Activated CD4-positive, alpha-beta T cell treated with anti-CD3 and anti-CD28 coated beads for 24 hours (primary cell): ENCODE data around the gene KIRREL3.

Experiments used
- DNase-seq, 2 donors: peaks; one replicate each; pipeline ENCODE4 v3.0.0-alpha.2; 2020; ENCODE audit warnings: low read depth in 2 of 2

Gene KIRREL3

DNA sequence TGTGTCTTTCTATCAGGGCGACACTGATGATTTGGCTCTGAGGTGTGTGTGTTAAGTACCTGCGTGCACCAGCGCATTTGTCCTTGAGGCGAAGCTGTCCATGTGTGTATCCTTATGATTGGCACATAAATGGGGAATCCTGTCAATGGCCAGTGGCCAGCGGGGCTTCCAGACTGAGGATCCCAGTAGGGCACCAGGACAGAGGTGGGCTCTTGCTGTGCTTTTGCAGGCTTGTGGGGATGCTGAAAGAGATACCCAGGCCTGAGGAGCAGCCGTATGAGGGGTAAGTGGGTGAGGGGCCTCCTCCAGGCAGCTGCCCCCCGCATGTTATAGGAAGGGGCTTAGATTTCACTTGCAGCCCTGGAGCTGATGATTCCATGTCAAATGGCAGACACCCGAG is 488.3 kb downstream of the KIRREL3 start:
- DNase-seq = no peak

DNA sequence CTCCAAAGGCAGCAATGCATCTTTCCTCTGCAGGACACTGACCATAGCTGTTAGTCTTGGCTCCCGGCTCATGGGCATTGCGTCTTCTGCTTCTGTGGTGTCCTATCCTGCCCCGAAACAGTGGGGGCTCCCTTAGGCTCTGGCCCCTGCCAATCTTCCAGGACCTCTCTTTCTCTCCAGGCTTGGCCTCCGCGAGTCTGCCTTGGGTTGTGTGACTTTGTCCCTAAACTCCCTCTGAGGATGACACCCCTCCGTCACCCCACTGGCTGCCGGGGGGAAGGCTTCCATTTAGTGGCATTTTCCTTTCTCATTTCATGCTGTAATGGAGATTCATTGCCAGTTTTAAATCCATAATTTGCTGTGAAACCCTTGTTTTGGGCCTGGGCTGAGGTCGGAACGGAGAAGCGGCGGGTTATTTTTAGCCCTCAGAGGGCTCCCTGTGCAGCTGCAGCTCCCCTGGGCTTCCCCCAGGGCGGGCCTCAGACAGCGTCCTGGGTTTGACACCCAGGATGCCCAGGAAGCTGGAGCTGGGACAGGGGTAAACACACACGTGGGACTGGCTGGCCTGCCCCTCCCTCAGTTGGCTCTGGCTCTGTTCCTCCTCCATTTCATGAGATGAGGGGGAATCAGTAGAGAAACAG is 489.0 kb downstream of the KIRREL3 start:
- no peak for DNase-seq

DNA sequence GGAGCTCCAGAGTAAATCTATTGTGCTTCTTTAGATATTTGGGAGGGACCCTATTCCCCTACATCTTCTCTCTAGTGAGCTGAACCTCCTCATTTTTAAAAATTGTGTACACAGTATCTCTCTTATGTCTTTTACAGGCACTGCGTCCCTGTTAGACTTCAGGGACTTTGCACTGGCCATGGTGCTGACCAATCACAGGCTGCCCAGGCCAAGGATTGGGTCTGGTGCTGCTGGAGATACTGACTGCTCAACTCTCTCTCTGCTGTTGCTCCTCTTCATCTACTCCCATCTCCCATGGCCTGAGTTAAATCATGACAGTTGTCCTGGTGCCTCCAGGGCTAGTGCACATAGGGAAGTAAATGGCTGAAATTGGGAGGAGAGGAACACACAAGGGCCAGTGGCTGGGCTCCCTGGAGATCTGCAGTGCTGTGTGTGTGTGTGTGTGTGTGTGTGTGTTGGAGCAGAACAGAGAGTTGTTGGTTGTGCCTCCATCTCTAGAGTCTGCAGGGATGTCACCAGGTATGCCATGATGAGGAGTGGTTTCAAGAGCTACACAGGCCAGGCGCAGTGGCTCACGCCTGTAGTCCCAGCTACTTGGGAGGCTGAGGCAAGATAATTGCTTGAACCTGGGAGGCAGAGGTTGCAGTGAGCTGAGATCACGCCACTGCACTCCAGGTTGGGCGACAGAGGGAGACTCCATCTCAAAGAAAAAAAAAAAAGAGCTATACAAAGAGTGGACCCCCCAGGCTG is 489.8 kb downstream of the KIRREL3 start:
- DNase-seq = no peak

DNA sequence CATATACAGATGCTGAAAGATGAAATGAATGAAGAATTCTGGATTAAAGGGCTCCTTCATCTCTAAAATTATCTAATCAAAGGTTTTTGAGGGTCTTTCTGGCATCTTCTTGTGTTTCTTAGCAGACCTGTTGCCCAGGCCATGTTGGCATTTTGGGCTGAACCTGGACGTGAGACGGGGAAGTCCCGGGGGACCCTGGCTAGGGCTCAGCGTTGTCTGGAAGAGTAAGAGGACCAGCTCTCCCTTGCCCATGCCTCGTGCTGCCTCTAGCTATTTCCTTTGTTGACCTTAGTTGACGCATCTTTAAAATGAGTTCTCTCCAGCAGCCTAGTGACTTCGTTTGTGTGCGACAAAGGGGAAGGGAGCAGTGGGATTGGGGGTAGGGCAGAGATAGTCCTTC is 492.9 kb downstream of the KIRREL3 start:
- no peak for DNase-seq

DNA sequence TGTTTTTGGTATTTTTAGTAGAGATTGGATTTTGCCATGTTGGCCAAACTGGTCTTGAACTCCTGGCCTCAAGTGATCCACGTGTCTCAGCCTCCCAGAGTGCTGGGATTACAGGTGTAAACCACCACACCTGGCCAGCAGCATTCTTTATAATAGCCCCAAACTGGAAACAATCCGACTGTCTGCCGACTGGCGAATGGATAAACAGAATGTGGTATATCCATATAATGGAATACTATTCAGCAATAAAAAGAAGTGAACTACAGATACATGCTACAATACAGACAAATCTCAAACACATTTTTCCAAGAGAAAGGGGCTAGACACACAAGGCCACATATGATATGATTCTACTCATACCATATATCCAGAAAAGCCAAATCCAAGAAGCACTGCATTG is 493.8 kb downstream of the KIRREL3 start:
- DNase-seq = no peak

DNA sequence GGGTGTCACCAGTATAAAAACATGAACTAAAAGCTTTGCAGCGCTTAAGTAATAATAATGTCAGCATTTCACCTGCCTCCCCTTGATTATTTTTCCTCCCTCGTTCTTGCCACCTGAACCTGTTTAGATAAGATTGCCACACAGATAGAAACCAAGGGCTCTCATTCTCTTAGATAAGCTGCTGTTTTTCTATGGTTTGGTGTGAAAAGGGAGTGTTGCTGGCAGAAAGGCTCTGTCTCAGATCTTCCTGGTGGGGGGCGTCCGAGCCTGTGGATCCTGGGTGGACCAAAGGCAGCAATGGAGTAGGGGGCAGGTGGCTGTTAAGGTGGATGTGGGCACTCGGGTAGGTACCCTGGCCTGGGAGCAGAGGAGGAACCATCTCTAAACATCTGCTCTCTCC is 497.6 kb downstream of the KIRREL3 start:
- no peak for DNase-seq

DNA sequence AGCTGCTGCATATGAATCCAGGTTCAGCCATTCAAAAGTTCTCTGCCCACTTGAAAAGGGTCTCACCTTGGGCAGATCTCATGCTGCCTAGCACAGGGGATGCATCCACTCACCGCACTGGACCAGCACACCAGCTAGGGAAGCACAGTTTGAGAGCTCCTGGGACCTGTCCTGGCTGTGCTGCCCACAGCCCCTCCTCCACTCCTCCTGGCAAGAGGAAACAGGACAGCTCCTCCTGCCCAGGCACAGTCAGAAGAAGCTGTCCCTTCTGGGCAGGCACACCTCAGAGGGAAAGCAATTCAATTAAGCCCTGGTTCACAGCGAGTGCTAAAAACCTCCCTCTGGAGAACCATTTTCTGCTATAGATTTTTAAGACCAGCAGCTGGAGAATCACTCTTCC is 498.4 kb downstream of the KIRREL3 start:
- no peak for DNase-seq

DNA sequence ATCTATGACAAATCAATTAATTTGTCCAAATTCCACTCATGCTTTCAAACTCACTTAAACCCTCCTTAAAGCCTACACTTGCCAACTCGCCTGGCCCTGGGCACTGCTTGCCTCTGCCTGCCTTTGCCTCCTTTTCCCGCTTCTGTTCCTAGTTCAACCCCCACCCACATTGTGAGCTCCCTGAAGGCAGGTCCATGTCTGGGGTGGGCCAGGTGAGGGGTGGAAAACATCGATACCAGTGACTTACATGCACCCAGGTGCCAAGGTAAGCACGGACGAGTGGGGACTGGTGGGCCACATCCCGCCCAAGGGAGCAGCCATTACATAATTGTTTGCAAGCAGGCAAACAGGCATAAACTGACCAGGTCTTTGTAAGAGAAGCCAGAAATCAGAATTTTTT is 498.9 kb downstream of the KIRREL3 start:
- no peak for DNase-seq

DNA sequence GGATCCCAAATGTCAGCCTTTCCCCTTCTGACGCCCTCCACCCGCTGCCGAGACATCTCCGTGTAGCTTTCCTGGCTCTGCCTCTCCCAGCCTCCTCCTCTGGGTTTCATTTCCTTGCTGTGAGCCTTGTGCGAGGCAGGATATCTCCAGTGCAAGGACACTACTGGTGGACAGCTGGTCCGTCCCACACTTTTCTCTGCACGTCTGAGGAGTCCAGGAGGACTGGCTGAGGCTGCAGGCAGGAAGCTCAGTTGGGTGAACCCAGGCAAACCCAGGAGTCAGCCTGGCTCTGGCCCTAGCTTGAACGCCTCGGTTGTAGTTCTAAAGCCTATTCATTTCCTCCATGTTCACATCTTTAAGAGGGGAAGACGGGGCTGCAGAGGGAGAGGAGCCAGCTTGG is 499.6 kb downstream of the KIRREL3 start:
- no peak for DNase-seq

DNA sequence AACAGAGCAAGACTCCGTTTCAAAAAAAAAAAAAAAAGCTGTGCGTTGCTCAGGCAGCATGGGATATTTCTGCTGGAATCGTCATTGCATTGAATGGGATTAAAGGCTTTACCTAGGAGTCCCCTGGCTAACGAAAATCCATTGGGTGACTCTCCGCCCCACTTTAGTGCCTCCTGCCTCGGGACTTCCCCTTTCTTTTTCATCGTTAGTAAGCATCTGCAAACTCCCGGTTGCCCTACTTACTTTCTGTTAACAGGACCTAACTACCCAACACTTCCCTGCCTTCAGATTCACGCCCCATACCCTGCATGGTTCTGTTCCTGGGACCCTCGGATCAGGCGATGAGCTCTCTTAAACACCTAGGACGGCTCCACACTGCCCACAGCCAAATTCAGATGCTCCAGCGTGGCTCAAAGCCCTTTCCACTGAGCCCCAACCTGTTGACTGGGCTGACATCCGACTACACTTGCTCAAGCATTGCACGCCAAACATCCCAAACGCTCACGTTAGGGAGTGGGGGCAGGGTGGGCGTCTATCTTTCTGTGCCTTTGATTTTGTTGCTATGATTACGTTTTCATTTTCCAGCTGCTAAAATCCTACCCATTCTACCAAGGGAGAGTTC is 501.3 kb downstream of the KIRREL3 start:
- no peak for DNase-seq

DNA sequence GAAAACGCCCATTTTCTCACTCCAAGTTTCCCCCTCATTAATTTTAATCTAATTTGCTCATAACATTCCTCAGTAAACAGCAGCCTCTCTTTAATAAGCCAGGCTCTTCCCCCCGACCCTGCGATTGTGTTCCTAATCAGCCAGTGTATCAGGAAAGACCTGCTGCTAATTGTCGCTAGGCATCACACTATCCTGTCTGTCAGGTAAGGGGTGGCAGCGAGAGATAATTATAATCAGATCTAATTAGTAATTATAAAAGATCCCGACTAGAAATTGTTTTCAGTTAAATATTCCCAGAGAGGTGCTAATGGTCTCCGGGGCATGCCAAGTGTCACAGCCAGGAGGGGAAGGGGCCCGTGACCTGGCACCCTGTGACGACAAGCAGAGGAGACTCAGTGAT is 502.3 kb downstream of the KIRREL3 start:
- DNase-seq = no peak

DNA sequence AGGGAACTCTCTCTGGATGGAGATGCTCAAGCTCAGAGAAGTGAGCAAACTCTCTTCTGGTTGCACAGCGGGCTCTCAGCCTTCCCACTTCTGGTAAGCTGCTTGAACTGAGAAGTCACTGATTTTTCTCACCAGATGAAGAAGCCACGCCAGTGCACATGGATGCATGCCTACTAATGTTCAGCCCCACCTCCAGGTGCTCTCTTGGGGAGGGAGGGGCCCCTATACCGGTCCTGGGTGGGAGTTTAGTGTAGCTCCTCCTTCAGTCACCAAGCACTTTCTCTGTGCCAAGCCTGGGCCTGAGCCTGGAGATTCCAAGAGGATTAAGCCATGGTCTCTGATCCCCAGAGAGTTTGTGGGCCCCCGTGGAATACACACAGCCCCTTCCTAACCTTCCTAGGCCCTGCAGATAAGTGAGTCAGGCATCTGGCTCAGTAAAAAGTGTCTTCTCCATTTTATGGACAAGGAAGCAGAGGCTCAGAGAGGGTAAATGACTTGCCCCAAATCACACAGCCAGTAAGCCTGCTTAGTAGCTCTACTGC is 502.9 kb downstream of the KIRREL3 start:
- DNase-seq = no peak

DNA sequence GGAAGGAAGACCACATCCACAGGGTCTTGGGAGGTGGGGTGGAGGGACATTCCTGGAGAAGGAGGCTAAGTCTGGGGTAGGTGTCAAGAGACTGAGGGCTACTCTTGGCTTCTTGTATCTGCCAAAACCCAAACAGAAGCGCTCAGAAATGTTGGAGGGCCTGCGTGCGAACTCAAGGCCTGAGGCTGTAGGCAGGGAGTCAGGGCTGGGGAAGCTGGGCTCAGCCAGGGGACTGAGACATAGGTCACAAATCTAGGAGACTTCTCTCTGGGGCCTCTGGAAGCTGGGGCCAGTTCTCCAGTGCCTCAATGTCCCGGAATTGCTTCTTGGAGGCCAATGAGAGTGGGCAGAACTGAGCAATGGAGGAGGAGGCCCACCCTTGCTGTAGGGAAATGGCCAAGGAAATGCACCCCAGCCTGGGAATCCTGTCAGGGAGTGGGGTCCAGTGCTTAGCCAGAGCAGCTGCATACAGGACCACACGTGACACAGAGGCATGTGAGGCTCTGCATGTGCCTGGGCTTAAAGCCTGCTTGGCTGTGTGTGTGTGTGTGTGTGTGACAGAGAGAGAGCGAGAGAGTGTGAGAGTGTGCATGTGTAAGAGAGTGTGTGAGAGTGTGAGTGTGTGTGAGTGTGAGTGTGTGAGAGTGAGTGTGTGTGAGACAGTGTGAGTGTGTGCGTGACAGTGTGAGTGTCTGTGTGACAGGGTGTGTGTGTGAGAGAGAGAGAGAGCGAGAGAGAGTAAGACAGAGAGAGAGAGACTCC is 503.8 kb downstream of the KIRREL3 start:
- no peak for DNase-seq

DNA sequence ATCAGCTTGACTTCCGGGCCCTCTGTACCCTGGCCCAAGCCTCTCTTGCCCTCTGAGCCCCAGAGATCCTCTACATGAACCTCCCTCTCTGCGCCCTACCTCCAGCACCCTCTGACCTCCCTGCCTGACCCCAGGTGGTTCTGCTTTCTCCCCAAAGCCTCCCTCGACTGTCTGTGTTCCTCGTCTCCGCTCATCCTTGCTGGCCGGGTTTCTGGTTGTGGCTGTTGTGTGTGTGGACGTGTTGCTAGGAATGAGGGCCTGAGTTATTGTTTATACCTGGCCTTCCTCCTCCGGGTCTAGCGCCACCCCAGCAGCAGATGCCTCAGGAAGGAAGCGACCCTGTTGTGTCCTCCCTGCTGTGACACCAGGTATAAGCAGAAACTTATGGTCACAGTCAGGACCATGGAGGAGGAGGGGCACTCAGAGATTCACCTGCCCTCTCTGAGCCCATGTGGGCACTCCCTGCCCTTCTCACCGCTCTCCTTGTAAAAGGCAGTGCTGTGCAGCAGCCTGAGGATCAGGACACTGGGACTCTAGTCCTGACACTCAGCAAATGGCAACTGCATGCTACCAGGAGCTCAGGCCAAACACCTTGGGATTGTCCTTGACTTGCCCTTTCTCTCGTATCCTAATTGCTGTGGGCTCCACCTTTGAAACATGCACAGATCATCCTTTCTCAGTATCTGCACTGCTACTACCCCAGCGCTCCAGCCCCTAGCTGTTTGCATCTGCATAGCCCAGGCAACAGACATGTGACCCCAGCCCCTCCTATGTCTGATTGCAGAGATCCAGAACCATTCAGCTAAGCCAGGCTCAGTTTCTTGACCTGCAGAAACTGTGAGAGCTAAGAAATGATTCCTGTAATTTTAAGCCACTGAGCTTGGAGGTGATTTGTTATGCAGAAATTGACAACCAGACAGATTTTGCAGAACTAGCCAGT is 505.0 kb downstream of the KIRREL3 start:
- DNase-seq = no peak

DNA sequence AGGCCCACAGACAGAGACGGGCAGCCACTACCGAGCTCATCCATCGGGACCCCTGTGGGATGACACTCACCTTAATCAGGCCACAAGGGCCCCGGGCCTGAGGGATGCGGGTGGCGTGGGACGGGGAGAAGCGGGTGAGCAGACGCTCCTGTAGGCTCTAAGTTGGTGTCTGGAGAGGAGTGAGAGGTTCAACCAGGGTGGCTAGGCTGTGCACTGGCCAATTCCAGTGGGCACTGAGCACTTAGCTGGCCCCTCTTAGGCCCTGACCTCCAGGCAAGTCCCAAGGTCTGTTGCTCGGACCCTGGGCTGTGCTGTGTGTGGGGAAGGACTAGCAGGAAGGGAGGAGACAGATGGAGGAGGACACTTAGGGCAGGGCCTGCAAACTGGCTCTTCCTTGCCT is 505.7 kb downstream of the KIRREL3 start:
- no peak for DNase-seq

DNA sequence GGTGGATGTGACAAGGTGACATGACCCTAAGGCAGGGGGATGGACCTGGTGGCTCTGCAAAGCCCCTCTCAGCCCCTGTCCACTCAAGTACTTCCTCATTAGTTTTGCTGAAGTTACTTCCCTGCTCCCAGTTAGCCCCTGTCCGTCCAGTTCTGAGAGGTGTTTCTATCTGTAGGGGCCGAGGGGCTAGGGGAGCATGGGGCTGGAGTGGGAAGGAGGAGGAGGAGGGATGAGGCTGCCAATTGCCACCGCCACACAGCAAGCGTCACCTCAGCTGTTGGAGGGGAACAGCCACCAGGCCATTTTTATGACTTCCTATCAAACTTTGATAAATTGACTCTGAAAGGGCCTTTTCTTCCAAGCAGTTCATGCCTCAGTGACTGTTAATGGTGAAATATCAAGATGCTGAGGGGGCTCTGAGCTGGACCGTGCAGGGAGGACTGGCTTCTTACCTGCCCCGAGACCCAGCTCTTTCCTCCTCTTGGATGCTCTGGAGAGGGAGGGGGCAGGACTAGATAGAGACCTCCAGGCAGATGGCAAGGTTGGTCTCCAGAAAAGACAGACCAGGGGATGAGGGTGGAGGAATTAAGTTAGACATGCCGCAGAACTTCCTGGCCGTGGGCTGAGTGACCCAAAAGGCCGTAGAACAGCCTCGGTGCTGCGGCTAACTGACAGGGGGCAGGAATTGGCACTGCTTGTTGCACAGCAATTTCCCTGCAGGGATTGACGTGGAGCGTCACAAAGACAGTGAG is 508.1 kb downstream of the KIRREL3 start:
- no peak for DNase-seq

DNA sequence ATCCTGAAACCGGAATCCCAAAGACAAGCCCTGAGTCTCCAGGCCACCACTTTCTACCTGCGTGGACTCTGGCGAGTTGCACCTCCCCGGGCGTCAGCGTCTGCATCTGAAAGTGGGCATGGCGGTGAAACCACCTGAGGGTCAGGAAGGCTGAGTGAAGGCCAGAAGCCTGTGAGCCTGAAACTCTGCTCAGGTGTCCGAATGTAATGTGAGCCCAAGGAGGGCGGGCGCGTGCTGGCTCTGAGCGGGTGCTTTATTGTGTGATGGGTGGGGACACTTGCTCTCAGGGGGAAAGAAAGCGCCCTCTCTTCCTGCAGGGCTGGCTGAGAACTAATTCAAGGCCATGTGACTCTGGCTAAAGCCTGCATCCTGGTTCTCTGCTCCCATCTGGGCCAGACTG is 509.5 kb downstream of the KIRREL3 start:
- no peak for DNase-seq

DNA sequence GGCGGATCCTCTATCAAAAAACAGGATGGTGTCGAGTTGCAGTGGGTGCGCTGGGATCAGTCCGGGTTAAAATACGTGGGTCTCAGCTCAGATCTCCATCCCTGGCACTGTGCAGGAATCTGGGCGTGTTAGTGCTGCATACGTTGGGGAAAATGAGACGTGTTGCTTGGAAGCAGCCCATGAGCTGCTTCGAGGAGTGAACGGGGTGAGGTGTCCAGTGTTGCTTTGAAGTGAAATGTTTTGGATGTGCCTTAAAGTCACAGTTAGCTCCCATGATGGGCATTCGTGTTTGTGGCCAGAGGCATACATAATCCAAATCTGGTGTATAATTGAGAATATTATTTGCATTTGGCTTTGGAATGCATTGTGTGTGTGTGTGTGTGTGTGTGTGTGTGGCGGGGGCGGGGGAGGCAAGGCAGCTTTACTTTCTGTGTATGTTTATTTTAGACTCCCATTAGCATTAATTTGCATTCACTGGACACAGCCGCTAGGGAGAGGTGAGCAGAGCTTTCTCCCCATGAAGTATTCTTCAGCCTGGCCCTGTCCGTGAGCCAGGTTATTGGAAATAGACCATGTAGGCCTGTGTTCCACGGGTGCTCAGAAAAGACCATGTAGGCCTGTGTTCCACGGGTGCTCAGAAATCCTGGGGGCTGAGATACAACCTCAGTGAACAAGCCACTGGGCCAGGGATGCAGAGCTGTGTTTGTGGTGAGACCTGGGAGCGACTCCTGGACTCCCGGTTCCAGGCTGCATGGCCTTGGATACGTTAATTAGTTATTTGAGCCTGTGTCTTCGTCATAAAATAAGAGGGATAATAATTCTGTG is 510.5 kb downstream of the KIRREL3 start:
- DNase-seq = no peak

DNA sequence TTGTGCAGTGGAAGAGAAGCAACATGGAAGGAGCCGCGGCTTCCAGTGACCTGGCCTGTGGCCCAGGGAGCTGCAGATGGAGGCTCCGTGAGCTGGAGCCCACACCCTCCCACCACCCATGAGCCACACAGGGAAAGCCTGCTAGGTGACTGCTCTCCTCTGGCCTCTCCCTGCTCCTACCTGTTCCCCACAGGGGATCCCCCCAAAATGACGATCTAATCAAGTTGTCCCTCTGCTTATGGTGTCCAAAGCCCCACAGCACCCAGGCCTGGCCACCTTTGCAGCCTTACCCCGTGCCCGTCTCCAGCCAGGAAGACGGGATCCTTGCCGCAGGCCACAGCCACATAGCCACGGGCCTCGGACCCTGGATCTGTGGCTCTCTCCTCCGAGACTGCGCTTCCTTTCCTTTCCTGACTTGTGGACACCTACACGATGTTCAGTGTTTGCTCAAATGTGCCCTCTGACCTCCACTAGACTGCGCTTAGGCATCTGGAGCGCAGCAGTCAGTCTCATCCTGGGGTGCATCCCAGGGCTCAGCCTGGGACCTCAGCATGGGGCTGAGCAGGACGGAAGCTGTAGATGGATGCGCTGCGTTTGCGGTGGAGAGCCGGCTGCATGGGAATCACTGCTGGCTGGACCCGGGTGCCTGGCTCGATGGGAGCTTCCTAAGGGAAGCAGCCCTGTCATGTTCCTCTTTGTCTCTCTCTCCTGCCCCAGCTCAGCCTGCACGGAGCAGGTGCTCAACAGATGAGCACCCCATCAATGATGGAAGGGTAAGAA is 511.8 kb downstream of the KIRREL3 start:
- DNase-seq = no peak
